ENCODE data around the gene SPIN2A.
A peak's percentile ranks its signal among the peaks of the same experiment; 100 is the strongest.
"Not testable (repeated sequence)": the region's sequence is repeated elsewhere in the genome, so short reads cannot be mapped to it uniquely, and the experiment has no call there.

Gene SPIN2A

GRCh38 chrX:57134702-57135101 lies 2.5 kb downstream of the SPIN2A start:
- H3K27me3 ChIP-seq (ENCODE audit: control insufficient read depth, insufficient read depth, low read length): no peaks in the 10 kb centered on the region
- H3K9ac ChIP-seq (ENCODE audit: low read depth, low read length): no peak overlapping the region
- H3K4me1 ChIP-seq (ENCODE audit: control insufficient read depth, insufficient read depth, low read length): 0 out of 2 replicates have a peak, but pooled peaks cover 4% of the 10 kb centered on the region
- H3K27ac ChIP-seq (ENCODE audit: low read depth, low read length): no peak overlapping the region
- H3K4me3 ChIP-seq (ENCODE audit: low read depth, low read length): no peak overlapping the region
- 0 out of 2 replicates have a peak, but pooled peaks cover 3% of the 10 kb centered on the region for H3K36me3 ChIP-seq (ENCODE audit: control insufficient read depth, insufficient read depth, low read length)
- peaks cover 25% of the 10 kb centered on the region for H3K9me3 ChIP-seq (ENCODE audit: control insufficient read depth, insufficient read depth, low read length)

DNA sequence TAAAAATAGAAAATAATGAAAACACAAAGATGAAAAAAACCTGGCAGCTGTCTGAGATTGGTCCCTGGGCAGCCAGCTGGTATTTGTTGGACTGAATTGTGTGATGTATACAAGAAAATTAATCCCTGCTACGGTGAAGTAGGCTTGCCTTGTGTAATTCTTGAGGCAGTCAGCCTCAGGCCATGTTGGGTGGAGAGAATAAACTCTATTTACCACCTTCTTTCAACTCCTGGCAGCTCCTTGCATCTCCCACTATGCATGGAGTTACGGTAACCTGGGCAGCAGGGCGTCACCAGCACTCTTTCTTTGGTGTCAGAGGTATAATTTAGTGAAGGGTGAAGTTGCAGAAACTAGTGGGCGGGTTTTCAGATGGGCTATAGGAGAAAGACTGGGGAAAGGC lies 3.5 kb downstream of the SPIN2A start:
- H3K27me3 ChIP-seq (ENCODE audit: control insufficient read depth, insufficient read depth, low read length): no peaks in the 10 kb centered on the region
- H3K36me3 ChIP-seq (ENCODE audit: control insufficient read depth, insufficient read depth, low read length): 0 out of 2 replicates have a peak, but pooled peaks cover 3% of the 10 kb centered on the region
- no peak overlapping the region for H3K27ac ChIP-seq (ENCODE audit: low read depth, low read length)
- H3K9me3 ChIP-seq (ENCODE audit: control insufficient read depth, insufficient read depth, low read length): peaks cover 26% of the 10 kb centered on the region
- 0 out of 2 replicates have a peak, but pooled peaks cover 4% of the 10 kb centered on the region for H3K4me1 ChIP-seq (ENCODE audit: control insufficient read depth, insufficient read depth, low read length)
- no peak overlapping the region for H3K9ac ChIP-seq (ENCODE audit: low read depth, low read length)
- no peak overlapping the region for H3K4me3 ChIP-seq (ENCODE audit: low read depth, low read length)

DNA sequence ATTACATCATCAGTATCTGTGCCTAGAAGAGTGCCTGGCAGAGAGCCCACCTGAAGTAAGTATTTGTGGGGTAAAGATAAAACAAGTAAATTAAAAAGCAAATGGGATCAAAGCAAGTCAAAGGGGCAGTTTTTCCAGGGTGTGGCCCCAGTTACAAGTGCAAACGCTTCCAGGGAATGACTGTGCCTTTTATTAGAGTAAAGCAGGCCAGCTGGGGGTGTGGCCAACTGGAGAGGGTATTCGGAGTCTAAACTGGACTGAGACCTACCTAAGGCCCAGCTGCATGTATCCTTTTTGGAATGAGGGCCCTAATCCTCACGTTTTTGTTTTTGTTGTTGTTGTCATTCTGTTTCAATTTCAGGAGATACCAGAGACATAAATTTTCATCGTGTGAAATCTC lies 3.9 kb downstream of the SPIN2A start:
- H3K4me3 ChIP-seq (ENCODE audit: low read depth, low read length); H3K9ac ChIP-seq (ENCODE audit: low read depth, low read length); H3K27ac ChIP-seq (ENCODE audit: low read depth, low read length); H3K4me1 ChIP-seq (ENCODE audit: control insufficient read depth, insufficient read depth, low read length); H3K36me3 ChIP-seq (ENCODE audit: control insufficient read depth, insufficient read depth, low read length); H3K27me3 ChIP-seq (ENCODE audit: control insufficient read depth, insufficient read depth, low read length): not testable (repeated sequence)
- peaks cover 29% of the 10 kb centered on the region for H3K9me3 ChIP-seq (ENCODE audit: control insufficient read depth, insufficient read depth, low read length)

DNA sequence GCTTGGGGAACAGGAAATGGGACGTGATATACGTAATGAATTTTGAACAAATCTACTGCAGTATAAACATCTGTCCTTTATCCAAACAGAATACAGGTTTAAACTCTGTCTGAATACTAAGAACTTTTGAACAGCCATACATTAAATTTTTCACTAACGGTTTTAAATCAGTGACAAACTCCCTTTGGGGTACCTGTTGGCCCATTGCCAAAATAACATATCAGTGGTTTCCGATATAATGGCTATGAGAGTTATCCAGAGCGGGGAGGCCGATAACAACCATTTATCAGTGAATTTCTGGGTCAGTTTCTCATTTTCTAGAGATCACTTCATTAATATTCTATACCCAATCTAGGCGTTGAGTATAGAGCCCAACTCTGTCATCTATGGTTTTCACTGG lies 5.2 kb downstream of the SPIN2A start:
- Histone ChIP-seq H3K4me3 (ENCODE audit: low read depth, low read length) (no peak overlapping the region), H3K9me3 (ENCODE audit: control insufficient read depth, insufficient read depth, low read length) (peaks cover 29% of the 10 kb centered on the region), H3K9ac (ENCODE audit: low read depth, low read length) (no peak overlapping the region), H3K27ac (ENCODE audit: low read depth, low read length) (no peak overlapping the region), H3K27me3 (ENCODE audit: control insufficient read depth, insufficient read depth, low read length) (no peaks in the 10 kb centered on the region), H3K36me3 (ENCODE audit: control insufficient read depth, insufficient read depth, low read length) (0 out of 2 replicates have a peak, but pooled peaks cover 12% of the 10 kb centered on the region), H3K4me1 (ENCODE audit: control insufficient read depth, insufficient read depth, low read length) (no peaks in the 10 kb centered on the region)

DNA sequence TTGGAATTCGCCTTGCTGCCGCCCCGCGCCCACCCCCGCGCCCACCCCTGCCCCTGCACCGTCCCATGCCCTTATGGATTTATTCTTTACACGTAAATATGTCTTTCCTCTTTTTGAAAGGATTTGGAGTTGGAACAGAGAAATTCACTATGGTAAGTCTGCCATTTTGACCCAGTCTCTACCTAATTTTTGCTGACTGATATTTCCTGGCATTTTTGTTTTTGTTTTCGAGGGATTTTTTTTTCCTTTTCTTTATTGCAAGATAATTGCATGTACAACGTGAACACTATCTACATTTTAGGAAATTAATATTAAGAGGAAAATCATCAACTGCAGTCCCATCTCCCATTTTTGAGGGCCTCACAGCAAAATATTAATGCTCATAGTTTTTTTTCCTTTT lies 15.4 kb downstream of the SPIN2A start:
- no peak overlapping the region for H3K9ac ChIP-seq (ENCODE audit: low read depth, low read length)
- H3K27me3 ChIP-seq (ENCODE audit: control insufficient read depth, insufficient read depth, low read length): no peaks in the 10 kb centered on the region
- 0 out of 2 replicates have a peak, but pooled peaks cover 6% of the 10 kb centered on the region for H3K36me3 ChIP-seq (ENCODE audit: control insufficient read depth, insufficient read depth, low read length)
- peak overlapping the region; percentile 63 for H3K4me3 ChIP-seq (ENCODE audit: low read depth, low read length)
- peak overlapping the region; percentile 89 for H3K27ac ChIP-seq (ENCODE audit: low read depth, low read length)
- H3K9me3 ChIP-seq (ENCODE audit: control insufficient read depth, insufficient read depth, low read length): peaks cover 2% of the 10 kb centered on the region
- H3K4me1 ChIP-seq (ENCODE audit: control insufficient read depth, insufficient read depth, low read length): no peaks in the 10 kb centered on the region

GRCh38 chrX:57121162-57121755 lies 15.9 kb downstream of the SPIN2A start, which contains the start of gene SPIN2B:
TSS of gene SPIN2B (minus strand) at chrX:57121548.
- Histone ChIP-seq H3K9me3 (ENCODE audit: control insufficient read depth, insufficient read depth, low read length) (peaks cover 2% of the 10 kb centered on the region), H3K27ac (ENCODE audit: low read depth, low read length) (peak within 1 kb of the TSS; percentile 89), H3K4me3 (ENCODE audit: low read depth, low read length) (peak within 1 kb of the TSS; percentile 63), H3K36me3 (ENCODE audit: control insufficient read depth, insufficient read depth, low read length) (0 out of 2 replicates have a peak, but pooled peaks cover 6% of the 10 kb centered on the region), H3K27me3 (ENCODE audit: control insufficient read depth, insufficient read depth, low read length) (no peaks in the 10 kb centered on the region), H3K4me1 (ENCODE audit: control insufficient read depth, insufficient read depth, low read length) (no peaks in the 10 kb centered on the region), H3K9ac (ENCODE audit: low read depth, low read length) (peak within 1 kb of the TSS; percentile 78; the same call in 1 of the 2 replicates)

GRCh38 chrX:57120619-57121161 lies 16.5 kb downstream of the SPIN2A start:
- Histone ChIP-seq H3K27ac (ENCODE audit: low read depth, low read length) (peak overlapping the region; percentile 89), H3K4me3 (ENCODE audit: low read depth, low read length) (peak overlapping the region; percentile 63)
- H3K4me1 ChIP-seq (ENCODE audit: control insufficient read depth, insufficient read depth, low read length); H3K36me3 ChIP-seq (ENCODE audit: control insufficient read depth, insufficient read depth, low read length); H3K9me3 ChIP-seq (ENCODE audit: control insufficient read depth, insufficient read depth, low read length); H3K9ac ChIP-seq (ENCODE audit: low read depth, low read length); H3K27me3 ChIP-seq (ENCODE audit: control insufficient read depth, insufficient read depth, low read length): not testable (repeated sequence)

GRCh38 chrX:57119416-57119815 lies 17.8 kb downstream of the SPIN2A start:
- 0 out of 2 replicates have a peak, but pooled peaks cover 9% of the 10 kb centered on the region for H3K36me3 ChIP-seq (ENCODE audit: control insufficient read depth, insufficient read depth, low read length)
- no peak overlapping the region for H3K27ac ChIP-seq (ENCODE audit: low read depth, low read length)
- H3K9me3 ChIP-seq (ENCODE audit: control insufficient read depth, insufficient read depth, low read length): peaks cover 2% of the 10 kb centered on the region
- no peaks in the 10 kb centered on the region for H3K4me1 ChIP-seq (ENCODE audit: control insufficient read depth, insufficient read depth, low read length)
- no peak overlapping the region for H3K9ac ChIP-seq (ENCODE audit: low read depth, low read length)
- no peaks in the 10 kb centered on the region for H3K27me3 ChIP-seq (ENCODE audit: control insufficient read depth, insufficient read depth, low read length)
- H3K4me3 ChIP-seq (ENCODE audit: low read depth, low read length): no peak overlapping the region

- H3K9me3 ChIP-seq (ENCODE audit: control insufficient read depth, insufficient read depth, low read length); H3K27ac ChIP-seq (ENCODE audit: low read depth, low read length); H3K36me3 ChIP-seq (ENCODE audit: control insufficient read depth, insufficient read depth, low read length); H3K4me3 ChIP-seq (ENCODE audit: low read depth, low read length); H3K4me1 ChIP-seq (ENCODE audit: control insufficient read depth, insufficient read depth, low read length); H3K27me3 ChIP-seq (ENCODE audit: control insufficient read depth, insufficient read depth, low read length); H3K9ac ChIP-seq (ENCODE audit: low read depth, low read length): not testable (repeated sequence)
Observed at GRCh38 chrX:57117566-57117965, 19.6 kb downstream of the SPIN2A start.

GRCh38 chrX:57104921-57105398 lies 32.2 kb downstream of the SPIN2A start:
- no peak overlapping the region for H3K4me3 ChIP-seq (ENCODE audit: low read depth, low read length)
- H3K9ac ChIP-seq (ENCODE audit: low read depth, low read length): no peak overlapping the region

GRCh38 chrX:57104406-57104805 lies 32.8 kb downstream of the SPIN2A start:
- no peak overlapping the region for H3K9ac ChIP-seq (ENCODE audit: low read depth, low read length)
- H3K27ac ChIP-seq (ENCODE audit: low read depth, low read length): peak overlapping the region; percentile 46
- H3K4me3 ChIP-seq (ENCODE audit: low read depth, low read length): no peak overlapping the region
- no peaks in the 10 kb centered on the region for H3K4me1 ChIP-seq (ENCODE audit: control insufficient read depth, insufficient read depth, low read length)
- H3K36me3 ChIP-seq (ENCODE audit: control insufficient read depth, insufficient read depth, low read length): peaks cover 9% of the 10 kb centered on the region; the same call in 1 of the 2 replicates
- H3K9me3 ChIP-seq (ENCODE audit: control insufficient read depth, insufficient read depth, low read length): peaks cover 45% of the 10 kb centered on the region
- H3K27me3 ChIP-seq (ENCODE audit: control insufficient read depth, insufficient read depth, low read length): no peaks in the 10 kb centered on the region

More at GRCh38 chrX:57104921-57105398, 32.2 kb downstream of the SPIN2A start:
- peaks cover 9% of the 10 kb centered on the region; the same call in 1 of the 2 replicates for H3K36me3 ChIP-seq (ENCODE audit: control insufficient read depth, insufficient read depth, low read length)
- H3K27ac ChIP-seq (ENCODE audit: low read depth, low read length): peak overlapping the region; percentile 46
- H3K4me1 ChIP-seq (ENCODE audit: control insufficient read depth, insufficient read depth, low read length): no peaks in the 10 kb centered on the region
- H3K9me3 ChIP-seq (ENCODE audit: control insufficient read depth, insufficient read depth, low read length): peaks cover 48% of the 10 kb centered on the region
- H3K27me3 ChIP-seq (ENCODE audit: control insufficient read depth, insufficient read depth, low read length): no peaks in the 10 kb centered on the region

Data from HUES48 (cell line).